ENCODE results near the gene RPL12.

DNA sequence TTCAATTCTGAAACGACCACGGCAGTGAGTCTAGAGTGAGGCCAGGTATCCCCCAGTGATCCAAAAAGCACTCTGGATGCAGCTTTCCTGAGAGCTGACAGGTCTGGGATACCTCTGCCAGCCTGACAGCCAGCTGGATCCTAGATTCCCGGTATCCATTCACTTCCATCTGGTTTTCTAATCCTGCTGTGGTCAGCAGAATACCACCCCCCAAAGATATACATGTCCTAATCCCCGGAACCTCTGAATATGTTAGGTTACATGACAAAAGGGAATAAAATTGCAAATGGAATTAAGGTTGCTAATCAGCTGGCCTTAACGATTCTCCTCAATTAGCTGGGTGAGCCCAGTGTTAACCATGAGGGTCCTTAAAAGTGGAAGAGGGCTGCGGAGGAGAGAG is 28.4 kb downstream of the RPL12 start:
- TF ChIP-seq, protein P1, sequence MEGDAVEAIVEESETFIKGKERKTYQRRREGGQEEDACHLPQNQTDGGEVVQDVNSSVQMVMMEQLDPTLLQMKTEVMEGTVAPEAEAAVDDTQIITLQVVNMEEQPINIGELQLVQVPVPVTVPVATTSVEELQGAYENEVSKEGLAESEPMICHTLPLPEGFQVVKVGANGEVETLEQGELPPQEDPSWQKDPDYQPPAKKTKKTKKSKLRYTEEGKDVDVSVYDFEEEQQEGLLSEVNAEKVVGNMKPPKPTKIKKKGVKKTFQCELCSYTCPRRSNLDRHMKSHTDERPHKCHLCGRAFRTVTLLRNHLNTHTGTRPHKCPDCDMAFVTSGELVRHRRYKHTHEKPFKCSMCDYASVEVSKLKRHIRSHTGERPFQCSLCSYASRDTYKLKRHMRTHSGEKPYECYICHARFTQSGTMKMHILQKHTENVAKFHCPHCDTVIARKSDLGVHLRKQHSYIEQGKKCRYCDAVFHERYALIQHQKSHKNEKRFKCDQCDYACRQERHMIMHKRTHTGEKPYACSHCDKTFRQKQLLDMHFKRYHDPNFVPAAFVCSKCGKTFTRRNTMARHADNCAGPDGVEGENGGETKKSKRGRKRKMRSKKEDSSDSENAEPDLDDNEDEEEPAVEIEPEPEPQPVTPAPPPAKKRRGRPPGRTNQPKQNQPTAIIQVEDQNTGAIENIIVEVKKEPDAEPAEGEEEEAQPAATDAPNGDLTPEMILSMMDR (IDR thresholded peaks at IDR 0.05): no peak
- TF ChIP-seq POLR2A (IDR thresholded peaks at IDR 0.05): no peak

All from lower leg skin (tissue), 3 donors.